ENCODE data around the gene UXT.
A peak's percentile ranks its signal among the peaks of the same experiment; 100 is the strongest.

Gene UXT

DNA sequence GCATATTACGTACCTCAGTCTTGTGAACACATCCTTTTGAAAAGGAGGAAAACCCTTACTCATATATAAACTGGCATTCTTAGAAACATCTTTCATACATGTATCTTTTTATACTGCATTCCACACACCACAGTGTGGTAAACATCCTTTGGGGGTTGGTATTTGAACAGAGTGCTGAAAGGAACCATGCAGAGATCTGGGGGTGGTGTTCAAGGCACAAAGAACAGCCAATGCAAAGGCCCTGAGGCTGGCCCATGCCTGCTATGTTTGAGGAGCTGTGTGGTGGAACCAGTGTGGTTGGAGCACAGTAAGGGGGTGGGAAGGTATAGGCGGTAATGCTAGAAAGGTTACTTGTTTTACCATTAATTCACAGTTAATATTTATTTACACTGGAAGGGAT lies 10.6 kb downstream of the UXT start:
- no peak for DNase-seq

DNA sequence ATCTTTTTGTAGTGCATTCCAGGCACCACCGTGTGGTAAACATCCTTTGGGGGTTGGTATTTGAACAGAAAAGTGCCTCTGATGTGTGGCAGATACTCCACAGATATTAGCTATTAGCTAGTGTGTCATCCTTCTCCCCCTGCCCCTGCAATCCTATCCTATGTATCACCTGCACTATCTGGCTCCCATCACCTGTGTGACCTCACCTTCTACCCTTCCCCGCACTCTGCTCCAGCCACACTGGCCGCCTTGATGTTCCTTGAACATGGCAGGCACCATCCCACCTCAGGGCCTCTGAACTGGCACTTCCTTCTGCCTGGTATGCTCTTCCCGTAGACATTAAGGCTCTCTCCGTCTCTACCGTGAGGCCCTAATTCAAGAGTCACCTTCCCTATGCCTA lies 12.3 kb downstream of the UXT start:
- no peak for DNase-seq

DNA sequence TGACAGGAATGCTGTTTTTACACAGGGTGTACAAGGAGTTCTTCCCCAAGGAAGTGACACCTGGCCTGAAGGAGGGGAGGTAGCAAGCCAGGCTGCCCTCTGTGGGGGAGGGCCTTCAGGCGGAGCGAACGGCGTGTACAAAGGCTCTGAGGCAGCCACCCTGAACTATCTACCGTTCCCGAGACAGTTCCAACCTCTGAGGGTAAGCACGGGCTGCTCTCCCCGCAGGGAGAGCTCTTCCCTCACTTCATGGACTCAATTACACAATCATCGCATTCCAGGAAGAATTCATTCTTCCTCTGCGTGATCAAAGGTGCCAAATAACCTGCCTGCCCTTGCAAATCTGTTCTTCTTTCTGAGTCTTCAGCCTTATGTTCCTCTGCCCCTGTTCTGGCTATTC lies 13.4 kb downstream of the UXT start:
- no peak for DNase-seq

DNA sequence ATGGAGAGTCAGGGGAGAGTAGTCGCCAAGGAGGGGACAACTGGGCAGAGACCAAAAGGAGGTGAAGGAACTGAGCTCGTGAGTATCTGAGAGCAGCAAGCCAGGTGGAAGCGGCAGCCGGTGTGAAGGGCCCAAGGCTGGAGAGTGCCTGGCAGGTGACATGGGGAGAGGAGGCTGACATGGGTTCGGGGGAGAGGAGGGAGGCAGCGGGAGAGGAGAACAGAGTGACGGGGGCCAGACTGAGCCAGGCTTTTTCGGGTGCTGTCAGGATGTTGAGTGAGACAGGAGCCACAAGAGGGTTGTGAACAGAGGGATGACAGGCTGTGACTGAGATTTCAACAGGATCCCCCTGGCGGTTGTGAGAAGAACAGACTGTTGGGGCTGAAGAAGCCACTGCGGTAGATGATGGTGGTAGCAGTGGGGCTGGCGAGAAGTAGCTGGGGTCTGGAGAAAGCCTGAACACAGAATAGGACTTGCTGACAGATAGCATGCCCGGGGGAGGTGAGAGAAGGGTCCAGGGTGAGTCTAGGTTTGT lies 14.4 kb downstream of the UXT start:
- no peak for DNase-seq

DNA sequence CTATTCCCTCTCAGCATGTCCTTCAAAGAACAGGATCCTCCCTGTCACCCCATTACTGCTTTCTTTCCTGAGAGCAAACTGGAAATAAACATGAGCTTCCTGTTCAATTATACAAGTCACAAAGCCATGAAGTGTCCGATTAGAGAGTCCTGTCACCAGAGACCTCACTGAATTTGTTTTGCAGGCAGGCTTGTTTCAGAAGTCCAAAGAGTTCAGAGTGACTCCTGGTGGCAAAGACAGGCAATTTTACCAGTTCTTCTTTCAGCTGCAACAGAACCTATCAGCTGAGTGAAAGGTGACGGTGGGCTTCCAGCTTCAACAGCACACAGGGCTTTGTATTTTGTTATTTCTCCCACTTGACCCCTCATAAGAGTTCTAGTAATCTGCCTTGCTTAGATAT lies 15.1 kb downstream of the UXT start:
- DNase-seq: no peak

DNA sequence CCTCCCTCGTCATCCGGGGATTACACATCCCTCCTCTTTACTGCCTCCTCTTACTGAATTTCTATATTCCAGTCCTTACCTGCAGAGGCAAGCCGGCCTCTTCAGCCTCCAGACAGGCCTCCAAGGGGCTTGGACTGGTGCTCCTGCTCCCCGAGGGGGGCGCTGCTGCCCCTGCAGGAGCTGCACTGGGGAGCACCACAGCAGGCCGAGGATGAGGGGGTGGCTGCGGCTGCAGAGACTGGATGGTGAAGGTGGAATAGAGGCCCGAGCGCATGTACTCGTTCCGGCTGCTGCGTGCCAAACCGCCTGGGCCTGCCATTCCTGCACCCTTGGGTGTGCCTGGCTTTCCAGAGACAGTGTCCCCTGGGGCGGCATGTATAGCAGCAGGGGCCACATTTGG lies 20.2 kb downstream of the UXT start:
- no peak for DNase-seq

DNA sequence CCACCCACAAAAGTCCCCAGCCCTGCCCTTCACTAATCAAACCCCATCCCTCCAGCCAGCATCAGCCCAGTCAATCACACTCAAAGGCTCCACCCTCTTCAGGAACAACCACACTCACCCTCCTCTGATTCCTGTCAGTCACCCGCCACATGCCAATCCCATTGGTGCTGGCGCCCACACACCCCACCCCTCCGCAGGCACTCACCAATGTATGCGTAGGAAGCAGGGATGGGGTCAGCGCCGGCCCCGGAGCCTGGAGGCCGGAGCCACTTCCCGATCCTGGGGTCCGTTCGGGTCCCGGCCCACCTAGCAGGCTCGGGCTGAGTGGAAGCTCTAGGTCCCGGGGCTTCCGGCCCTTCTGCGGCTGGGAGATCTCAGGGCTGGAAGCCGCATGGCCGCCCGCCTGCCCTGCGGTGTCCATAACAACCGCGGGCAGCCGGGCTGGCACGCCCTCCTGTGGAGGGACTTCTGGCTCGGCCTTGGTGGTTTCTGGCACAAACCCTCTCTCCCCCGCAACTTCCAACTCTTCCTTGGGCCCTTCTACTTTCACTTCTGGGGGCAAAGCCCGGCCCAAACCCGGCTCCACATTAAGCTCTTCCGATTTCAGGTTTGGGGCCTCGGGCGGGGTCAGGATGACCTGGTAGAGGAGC lies 21.3 kb downstream of the UXT start:
- DNase-seq: peak; percentile 46 to 62

DNA sequence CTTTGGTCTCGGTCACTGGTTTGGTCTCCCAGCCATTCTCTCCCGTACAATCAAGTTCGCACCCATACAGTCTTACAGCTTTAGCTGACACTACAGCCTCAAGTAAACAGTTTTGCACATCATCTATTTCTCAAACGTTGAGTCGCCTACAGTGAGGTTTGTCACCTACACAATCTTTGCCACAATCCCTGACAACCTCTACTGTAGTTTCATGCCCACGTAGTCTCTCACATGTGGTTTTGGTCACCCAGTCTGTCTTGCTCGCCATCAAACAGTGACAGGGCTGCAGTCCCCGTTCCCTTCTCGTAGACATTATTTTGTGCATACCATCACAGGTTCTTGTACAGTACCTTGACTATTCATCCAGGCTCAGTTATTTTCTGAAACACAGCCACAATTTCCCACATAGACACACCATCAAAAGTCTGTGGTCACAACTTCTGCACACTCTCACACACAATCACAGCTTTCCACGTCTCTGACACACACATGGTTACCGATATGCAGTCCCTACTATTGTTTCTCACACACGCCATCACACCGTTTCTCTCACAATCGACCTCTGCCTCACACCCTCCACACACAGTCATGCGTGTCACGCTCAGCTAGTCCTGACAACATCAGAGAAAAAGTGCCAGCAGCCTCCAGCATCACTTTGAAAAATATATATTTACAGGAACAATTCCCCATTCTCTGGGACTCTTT lies 24.0 kb downstream of the UXT start:
- DNase-seq: peak in 1 of 2 donors; percentile 24

DNA sequence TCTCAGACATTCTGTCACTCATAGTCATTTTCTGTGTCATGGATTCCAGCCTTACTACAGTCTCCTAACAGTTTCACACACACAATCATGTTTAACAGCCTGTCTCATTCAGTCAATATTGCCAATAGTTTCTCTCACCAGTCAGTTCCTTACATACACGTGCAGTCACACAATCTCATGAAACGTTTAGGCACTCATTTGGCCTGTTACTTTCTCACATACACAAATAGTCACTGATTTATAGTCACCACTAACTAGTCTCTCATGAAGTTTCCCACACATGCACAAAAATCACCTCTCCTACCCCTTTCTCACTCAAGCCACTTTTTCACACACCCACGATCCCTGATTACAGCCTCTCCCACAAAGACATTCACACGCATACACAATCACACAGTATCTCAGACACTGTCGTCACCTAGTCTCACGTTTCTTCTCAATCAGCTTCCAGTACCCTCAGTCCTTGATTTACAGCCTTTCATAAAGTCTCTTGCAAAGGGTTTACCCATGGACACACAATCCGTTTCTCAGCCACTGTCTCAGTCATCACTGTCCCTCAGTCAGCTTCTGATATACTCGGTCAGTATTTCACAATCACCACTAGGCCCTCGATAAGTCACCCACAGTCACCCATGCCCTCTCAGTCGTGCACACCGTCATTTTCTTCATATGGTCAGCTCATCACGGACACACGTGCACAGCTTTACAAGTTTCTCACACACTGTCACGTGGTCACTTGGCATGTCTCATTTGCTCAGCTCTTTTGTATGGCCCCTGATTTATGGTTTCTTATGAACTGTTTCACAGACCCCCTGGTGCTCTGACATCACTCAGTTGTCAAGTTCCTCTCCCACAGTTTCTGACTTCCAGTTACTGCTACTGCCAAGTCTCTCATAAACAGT lies 25.0 kb downstream of the UXT start:
- DNase-seq: peak in 1 of 2 donors; percentile 56

DNA sequence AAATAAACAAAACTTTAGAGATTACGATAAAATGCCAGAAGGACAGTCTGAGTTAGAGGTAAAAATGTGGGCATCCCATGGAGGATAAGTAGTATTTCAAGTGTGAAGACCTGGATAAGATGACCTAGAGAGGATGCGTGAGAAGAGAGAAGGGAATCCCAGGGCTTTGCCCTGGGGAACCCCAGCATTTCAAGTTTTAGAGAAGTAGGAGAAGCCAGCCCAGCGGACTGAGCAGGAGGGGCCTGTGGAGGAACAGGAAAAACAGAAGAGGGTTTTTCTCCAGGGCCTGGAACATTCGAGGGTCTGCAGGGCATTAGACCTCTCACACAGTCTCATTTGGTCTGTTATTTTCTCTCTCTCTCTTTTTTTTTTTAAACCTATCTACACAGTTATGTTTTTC lies 26.3 kb downstream of the UXT start:
- DNase-seq: peak in 1 of 2 donors; percentile 53

DNA sequence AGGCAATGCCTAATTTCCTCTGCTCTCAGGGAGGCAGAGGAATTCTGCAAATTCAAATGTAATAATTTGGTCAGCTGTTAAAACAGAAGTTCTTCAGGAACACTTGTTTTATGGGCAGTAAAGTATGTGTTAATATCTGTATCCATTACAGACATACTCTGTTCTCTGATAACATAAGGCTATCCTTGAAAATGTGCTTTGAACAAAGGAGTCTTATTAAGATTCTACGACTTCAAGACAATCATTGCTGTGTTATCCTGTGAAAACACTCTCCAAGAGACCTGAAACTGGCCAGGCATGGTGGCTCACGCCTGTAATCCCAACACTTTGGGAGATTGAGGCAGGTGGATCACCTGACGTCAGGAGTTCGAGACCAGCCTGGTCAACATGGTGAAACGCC lies 27.3 kb downstream of the UXT start:
- no peak for DNase-seq

DNA sequence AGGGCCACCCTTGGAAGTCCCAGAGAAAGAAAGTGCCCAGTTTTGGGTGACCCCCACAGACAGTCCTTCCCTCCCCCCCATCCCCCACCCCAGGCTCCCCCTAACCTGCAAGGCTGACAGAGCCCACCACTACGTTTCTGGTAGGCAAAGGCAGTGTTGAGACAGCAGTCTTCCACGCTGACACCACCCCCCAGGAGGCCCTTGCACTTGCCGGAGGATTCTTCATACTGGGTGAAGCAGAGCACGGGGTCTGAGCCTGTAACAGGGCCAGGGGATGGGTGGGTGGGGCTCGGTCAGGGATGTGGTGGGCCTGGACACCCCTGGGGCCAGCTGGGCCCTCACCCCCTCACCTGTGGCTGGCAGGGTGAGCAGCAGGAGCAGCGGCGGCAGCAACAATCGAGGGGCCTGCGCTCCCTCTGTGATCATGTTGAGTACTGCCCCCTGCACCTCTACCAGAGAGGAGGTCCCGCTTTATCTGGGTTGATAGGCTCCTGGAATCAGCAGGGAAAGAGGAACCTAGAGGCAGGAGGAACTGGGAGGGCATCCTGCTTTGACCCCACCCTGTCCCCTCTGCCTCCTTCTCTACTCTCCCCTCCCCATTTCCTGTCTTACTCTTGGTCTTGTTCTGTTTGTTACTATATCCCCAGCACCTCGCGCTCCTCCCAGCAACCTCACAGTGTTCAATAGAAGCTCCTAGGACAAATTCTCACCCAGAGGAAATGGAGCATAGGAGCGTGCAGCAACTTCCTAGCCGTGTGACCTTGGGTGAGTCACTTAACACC lies 29.4 kb downstream of the UXT start, which contains the start of gene CFP:
TSS of gene CFP (minus strand) at position 512 of the 782 bp plus-strand sequence. CDS start at position 426, 86 bp downstream.
- DNase-seq: peak in 1 of 2 donors; percentile 35

DNA sequence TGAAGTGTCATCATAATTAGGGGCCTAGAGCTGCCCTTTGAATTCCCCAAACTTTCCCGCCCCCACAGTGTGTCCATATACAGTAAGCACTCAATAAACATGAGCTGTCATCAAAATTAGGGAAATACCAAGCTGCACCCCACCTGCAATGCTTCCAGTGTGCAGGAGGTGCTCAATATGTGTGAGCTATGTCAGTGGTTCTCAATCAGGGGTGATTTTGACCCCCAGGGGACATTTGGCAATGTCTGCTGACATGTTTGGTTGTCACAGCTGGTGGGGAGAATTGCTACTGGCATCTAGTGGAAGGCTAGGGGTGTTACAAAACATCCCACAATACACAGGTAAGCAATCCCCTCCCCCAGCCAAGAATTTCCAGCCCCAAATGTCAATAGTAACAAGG lies 30.0 kb downstream of the UXT start:
- peak; percentile 17 to 30 for DNase-seq

DNA sequence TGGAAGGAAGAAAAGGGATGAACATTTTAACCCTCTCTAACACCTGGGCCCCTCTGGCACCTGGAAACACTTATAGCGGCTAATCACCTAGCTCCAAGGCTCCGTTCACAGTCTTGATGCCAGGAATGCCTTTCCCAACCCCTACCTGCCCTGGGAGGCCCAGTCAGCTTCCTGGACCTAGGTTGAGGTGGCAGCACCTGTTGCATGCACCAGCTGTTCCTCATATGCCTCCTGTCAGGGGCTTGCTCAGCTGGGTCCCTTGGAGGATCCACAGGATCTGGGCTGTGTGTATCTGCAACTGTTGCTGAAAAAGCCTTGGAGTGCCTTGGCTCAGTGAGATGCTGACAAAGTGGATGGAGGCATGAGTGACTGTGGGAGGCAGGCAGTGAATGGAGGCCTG lies 33.6 kb downstream of the UXT start:
- no peak for DNase-seq

DNA sequence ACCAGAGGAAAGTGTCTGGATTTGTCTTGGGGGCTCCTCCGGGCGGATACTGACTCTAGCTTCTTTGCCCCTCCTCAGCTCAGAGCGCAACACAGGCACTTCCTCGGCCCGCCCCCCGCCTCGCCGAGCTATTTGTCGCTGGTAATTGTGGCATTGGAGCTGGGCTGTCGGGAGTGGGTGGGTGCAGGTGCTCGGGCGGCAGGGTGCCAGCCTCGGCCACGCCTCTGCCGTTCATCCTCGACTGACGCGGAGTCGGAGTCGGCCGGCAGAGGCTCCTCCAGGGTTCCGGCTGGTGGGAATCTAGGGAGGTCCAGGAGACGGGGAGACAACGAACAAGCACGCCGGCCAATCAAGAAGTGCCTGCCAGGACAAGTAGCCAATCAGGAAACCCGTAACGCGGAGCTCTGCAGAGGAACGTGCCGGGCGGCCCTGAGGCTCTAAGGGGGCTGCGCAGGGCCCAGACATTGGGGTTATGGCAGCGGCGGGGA lies 35.4 kb downstream of the UXT start:
- peak; percentile 44 to 49 for DNase-seq

DNA sequence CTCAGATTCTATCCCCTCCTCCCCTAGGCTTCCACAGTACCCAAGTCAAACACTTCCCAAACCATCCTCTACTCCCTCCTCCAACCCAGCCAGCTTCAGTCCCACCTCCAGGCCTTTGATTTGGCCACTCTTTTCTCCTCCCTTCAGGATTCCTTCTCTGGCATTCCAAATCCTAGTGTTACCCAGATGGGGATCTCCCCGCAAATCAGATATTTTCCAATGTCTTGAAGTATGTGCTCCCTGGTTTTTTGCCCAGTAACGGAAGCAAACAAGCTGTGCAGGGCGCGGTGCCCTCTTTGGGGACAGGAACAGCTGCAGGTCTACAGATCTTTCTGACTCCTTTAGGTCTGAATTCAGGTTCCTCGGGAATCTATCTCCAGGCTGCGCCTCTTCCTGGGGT lies 37.1 kb downstream of the UXT start:
- DNase-seq: no peak

DNA sequence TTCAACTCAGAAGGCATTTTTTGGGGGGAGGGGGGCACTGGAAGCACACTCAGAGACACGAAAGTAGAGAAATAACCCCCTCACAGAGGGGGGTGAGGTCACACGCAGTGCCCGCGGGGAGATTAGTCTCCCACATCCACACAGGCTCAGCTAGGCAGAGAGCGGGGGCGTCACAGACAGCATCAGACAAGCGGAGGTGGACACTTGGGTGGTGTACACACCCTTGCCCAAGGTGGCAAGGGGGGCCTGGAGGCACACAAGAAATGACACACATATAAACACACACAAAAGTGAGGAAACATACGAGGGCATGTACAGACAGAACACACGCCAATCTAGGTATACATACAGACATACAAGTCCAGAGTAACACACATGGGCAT lies 38.7 kb downstream of the UXT start:
- DNase-seq: no peak

DNA sequence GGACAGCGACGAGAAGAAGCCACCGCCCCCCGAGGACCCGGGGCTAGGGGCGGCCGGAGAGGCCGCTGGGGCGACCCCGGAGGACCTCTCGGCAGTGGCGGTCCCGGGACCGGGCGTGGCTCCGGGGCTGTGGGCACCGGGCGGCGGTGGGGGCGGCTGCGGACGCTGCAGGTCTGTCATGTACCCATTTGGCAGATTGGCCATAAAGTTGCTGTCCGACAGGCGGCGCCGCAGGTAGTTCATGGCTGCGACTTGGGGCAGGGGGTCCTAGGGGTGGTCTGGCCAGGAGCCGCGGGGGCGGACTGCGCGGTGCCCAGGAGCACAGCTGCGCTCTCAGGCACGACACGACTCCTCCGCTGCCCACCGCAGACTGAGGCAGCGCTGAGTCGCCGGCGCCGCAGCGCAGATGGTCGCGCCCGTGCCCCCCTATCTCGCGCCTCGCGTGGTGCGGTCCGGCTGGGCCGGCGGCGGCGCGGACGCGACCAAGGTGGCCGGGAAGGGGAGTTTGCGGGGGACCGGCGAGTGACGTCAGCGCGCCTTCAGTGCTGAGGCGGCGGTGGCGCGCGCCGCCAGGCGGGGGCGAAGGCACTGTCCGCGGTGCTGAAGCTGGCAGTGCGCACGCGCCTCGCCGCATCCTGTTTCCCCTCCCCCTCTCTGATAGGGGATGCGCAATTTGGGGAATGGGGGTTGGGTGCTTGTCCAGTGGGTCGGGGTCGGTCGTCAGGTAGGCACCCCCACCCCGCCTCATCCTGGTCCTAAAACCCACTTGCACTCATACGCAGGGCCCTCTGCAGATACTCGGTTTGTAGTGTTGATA lies 39.3 kb downstream of the UXT start, which contains the start of gene SYN1:
TSS of gene SYN1 (minus strand) at position 372 of the 817 bp plus-strand sequence. CDS start at position 243, 129 bp downstream.
- peak; percentile 85 to 86 for DNase-seq

DNA sequence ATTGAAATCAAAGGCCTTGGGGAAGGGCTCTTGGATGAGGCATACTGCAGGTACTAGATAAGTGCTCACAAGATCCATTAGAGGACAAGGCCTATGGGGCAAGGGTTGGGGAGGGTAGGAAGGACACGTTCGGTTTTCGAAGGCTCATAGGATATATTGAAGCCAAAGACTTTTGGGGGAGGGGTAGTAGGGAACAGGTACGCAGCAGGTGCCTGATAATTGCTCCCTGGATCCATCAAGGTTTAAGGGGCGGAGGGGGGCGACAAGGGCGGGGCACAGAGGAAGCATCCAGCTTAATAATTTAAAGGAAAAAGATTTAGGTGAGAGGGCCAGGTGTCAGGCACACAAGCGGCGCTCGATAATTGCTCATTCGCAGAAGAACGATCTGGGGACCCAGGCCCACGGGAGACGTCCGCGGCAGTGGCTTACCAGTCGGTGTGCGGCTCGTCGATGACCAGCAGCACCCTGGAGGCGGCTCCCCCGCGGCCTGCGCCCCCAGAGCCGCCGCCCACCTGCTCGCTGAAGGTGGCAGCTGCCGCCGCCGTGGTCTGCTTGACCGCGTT lies 40.0 kb downstream of the UXT start:
- no peak for DNase-seq

DNA sequence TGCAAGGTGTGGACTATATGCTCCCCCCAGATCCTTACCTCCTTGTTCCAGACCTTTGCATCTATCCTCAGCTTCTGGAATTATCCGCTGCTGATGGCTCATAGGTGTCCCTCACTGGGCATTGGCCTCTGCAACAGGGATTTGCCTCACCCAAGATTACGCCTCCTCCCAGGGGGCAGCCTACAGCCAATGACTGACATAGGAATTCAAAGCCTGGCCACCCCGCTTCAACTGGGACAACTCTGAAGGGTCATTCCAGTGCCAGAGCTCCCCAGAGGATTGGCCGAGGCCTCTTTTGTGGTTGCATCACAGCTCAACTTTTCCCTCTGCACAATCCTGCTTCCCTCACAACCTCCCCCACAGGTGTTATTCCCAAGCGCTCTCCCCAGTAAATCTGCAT lies 44.4 kb downstream of the UXT start:
- DNase-seq: no peak

DNA sequence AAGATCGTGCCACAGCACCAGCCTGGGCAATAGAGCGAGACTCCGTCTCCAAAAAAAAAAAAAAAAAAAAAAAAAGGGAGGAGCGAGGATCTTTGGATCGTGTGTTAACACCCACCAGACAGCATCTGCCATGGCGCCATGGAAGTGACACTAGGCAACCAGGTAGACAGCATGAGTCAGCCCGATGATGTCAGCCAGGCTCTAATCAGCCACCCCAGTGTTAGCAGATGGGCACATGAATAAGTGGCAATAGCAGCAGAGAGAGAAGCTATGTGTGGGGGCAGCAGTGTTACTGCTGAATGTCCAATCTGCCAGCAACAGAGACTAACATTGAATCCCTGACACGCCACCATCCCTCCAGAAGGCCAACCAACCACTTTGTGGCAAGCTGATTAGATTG lies 45.9 kb downstream of the UXT start:
- DNase-seq: no peak

Data from CD4-positive, alpha-beta T cell treated with Interleukin-1 beta for 1 hour (primary cell).